HG02642 (cell line): Measurements from ENCODE around the gene PHRF1.

ENCODE experiments used
- ATAC-seq: cut with Tn5 transposase; IDR thresholded peaks from one replicate; pipeline ENCODE4 v1.9.1; 2021; ENCODE audit warnings: mild to moderate bottlenecking; ENCODE audit not compliant: unreplicated experiment, poor library complexity

PHRF1 gene

DNA sequence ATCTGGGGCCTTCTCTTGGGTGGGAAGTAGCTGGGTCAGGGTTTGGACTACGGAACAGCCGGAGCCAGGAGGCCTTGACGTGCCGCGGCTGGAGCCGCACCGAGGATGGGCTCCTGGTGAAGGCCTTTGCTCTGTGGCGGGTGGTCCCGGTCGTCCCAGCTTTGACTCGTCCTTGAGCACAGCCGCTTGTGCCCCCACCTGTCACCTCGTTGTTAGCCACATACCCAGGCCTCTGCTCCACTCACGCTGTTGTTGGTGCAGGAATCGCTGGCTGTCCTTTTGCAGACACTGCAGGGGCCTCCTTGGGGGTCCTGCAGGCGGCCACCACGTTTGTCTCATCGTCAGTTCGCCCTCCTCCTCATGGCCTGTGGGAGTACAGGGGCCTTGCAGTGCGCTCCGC, 17.1 kb downstream of the PHRF1 start:
- no peak for ATAC-seq

DNA sequence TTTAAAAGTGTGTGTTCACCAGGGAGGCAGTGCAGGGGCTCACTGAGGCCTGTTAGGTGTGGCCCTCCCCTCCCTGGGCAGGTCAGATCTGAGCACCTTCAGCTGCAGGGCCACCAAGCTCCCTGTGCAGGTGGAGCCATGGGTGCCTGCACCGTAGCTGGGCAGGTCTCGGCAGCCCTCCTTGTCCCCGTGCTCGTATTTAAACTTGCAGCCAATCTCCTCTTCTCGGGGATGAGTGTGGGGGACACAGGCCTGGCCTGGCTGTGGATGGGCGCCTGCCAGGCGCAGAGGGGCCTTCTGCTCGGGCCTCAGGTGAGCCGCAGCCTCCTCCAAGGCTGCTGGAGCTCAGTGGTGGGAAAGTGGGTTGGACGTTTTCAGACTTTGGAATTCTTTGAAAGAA, 19.1 kb downstream of the PHRF1 start:
- ATAC-seq, result no peak

DNA sequence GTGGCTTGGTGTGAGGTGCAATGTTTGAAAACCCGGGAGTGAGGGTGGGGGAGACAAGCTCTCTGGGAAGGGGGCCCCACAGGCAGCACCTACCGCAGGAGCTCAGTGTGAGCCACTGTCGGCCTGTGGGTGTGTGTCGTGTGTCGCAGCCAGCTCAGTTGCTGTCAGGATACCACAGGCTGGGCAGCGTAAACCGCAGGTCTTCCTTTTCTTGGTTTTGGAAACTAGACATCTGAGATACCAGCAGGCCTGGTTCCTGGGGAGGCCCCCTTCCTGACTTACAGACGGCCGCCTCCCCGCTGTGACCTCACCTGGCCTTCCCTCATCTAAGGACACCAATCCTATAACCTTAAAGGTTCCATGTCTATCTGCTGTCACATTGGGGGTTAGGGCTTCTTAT, 20.1 kb downstream of the PHRF1 start:
- ATAC-seq, result no peak

DNA sequence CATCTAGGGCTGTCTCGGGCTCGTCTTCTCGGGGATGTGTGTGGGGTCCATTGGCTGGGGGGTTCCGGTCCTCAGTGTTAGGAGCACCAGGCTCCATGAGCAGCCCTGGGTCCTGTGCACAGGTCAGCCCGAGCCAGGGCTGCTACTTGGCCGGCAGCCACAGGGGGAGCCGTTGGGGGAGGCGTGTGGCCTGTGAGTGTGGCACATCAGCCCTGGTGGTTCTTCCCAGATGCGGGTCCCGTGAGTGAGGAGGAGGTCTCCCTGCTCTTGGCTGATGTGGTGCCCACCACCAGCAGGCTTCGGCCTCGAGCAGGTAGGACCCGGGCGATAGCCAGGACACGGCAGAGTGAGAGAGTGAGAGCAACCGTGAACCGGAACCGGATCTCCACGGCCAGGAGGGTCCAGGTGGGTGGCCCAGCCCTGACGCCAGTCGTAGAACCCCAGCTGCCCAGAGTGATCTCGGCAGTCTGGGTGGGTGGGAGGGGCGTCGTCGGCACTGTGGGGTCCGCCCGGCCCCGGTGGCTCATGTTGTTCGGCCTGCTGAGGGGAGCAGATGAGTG, 21.0 kb downstream of the PHRF1 start:
- no peak for ATAC-seq

DNA sequence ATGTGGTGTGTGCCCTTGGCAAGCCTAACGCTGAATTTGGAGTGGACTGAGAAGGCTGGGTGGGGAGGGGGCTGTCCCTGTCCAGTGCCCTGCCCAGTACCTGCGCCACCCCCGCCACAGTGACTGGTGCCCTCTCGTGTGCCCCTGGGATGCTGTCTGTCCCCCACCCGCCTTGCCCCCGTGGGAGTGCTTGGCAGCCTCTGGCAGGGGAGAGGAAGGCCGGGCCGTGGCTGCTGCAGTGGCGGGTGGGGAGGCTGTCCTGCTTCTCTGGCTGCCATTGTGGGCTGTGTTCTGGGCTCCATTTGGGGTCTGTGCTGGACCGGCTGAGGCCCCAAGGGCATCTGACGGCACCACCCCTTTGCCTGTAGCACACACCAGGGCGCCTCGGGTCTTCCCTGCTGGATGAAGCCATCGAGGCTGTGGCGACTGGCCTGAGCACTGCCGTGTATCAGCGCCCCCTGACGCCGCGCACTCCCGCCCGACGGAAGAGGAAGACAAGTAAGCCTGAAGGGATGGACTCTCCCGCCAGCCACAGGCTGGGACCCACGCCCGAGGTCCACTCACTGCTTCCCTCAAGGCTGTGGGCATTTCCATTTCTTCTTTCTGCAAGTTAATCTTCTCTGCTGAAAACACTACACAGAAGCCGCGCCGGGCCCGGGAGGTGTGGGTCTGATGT, 21.9 kb downstream of the PHRF1 start:
- ATAC-seq, result no peak

DNA sequence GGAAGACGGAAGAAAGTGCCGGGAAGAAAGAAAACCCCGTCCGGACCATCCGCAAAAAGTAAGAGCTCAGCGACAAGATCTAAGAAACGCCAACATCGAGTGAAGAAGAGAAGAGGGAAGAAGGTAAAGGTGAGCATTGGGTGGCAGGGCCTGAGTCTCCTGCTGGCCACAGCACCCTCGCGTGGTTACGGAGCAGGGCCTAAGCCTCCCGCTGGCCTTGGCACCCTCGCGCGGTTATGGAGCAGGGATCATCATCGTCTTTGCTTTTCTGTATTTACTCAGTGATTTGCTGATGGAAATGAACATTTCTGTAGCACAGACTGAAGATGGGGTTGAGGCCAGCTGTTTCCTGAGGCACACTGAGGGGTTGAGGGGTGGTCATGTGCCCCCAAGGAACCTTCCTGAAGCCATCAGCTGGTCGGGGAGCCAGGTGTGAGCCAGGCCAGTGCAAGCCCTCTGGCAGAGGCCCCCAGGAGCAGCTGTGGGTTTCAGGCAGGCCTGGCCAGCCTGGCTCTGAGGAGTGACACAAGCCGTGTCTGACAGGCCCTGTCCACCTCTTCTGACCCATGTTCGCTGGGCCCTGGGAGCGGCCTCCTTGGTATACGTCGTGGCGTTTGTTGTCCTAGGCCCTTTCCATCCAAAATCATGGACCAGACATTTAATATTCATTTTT, 25.4 kb downstream of the PHRF1 start:
- no peak for ATAC-seq

DNA sequence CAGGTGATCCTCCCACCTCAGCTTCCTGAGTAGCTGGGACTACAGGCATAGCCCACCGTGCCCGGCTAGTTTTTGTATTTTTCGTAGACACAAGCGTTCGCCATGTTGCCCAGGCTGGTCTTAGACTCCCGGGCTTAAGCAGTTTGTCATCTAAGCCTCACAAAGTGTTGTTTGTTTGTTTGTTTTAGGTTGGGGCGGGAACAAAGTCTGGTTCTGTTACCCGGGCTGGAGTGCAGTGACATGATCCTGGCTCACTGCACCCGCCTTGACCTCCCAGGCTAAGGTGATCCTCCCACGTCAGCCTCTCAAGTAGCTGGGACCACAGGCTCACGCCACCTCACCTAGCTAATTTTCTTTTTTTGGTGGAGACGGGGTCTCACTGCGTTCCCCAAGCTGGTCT, 26.9 kb downstream of the PHRF1 start:
- ATAC-seq, result no peak

DNA sequence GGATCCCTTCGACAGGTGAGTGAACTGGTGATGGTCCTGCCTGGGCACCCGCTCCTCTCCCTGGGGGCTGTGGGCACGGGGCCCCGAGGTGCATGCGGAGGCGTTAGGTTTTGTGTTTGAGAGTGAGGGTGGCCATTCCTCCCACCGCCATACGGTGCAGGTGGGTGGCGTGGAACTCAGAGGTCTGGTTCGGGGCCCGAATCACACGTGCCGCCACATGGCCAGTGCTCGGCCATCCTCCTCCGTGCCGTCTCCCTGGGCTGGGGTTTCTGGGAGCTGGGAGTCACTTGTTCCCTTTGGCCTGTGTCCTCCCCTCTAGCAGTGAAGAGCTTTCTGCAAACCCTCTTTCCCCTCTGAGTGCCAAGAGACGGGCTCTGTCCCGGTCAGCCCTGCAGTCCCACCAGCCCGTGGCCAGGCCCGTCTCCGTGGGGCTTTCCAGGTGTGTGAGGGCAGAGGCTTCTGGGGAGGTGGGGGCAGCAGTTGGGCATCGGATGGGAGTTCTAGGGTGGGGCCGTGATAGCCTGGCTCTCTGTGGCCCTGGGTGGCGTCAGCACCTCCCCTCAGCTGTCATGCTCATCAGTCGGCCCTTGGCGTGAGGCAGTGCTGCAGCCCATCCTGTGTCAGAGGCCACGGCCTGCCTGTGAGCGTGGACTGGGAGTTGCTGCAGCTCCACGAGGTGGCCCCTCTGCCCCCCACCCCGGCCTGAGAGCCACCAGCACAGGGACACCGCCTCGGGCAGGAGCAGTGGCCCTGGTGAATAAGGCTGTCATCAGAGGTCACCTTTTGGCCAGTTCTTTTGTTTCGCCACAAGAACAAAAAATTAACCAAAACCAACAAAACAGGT, 29.2 kb downstream of the PHRF1 start:
- ATAC-seq, result no peak

DNA sequence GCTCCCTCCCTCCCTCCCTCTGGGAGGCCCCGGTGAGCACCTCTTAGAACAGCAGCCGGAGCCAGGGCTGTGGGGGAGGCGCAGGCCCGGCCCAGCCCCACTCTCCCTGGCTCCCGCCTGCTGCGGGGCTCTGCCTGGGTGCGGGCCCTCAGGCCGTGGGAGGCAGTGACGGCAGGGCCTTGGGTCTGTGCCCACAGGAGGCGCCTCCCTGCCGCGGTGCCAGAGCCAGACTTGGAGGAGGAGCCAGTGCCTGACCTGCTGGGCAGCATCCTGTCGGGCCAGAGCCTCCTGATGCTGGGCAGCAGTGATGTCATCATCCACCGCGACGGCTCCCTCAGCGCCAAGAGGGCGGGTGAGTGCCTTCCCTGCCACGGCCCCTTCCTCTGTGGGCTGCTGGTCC, 30.0 kb downstream of the PHRF1 start:
- ATAC-seq, result no peak

DNA sequence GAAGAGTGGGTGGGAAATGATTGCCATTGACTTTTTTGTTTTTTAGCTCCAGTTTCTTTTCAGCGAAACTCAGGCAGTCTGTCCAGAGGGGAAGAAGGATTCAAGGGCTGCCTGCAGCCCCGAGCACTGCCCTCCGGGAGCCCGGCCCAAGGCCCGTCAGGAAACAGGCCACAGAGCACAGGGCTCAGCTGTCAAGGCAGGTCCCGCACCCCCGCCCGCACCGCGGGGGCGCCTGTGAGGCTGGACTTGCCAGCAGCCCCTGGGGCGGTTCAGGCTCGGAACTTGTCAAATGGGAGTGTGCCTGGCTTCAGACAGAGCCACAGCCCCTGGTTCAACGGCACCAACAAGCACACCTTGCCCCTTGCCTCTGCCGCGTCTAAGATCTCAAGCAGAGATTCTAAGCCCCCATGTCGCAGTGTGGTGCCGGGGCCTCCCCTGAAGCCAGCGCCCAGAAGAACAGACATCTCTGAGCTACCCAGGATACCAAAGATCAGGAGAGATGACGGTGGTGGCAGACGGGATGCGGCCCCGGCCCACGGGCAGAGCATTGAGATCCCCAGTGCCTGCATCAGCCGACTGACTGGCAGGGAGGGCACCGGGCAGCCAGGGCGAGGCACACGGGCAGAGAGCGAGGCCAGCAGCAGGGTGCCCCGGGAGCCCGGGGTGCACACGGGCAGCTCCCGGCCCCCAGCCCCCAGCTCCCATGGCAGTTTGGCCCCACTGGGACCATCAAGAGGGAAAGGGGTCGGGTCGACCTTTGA, 30.9 kb downstream of the PHRF1 start:
- ATAC-seq, result no peak

DNA sequence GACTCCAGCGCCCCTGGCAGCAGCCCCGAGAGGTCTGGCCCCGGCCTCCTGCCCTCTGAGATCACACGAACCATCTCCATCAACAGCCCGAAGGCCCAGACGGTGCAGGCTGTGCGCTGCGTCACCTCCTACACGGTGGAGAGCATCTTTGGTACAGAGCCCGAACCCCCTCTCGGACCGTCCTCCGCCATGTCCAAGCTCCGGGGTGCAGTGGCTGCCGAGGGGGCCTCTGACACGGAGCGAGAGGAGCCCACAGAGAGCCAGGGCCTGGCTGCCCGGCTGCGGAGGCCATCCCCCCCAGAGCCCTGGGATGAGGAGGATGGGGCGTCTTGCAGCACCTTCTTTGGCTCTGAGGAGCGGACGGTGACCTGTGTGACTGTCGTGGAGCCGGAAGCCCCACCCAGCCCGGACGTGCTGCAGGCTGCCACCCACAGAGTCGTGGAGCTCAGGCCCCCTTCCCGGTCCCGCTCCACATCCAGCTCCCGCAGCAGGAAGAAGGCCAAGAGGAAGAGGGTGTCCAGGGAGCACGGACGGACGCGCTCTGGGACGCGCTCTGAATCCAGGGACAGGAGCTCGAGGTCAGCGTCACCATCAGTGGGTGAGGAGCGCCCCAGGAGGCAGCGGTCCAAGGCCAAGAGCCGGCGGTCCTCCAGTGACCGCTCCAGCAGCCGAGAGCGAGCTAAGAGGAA, 31.8 kb downstream of the PHRF1 start:
- ATAC-seq, result no peak

DNA sequence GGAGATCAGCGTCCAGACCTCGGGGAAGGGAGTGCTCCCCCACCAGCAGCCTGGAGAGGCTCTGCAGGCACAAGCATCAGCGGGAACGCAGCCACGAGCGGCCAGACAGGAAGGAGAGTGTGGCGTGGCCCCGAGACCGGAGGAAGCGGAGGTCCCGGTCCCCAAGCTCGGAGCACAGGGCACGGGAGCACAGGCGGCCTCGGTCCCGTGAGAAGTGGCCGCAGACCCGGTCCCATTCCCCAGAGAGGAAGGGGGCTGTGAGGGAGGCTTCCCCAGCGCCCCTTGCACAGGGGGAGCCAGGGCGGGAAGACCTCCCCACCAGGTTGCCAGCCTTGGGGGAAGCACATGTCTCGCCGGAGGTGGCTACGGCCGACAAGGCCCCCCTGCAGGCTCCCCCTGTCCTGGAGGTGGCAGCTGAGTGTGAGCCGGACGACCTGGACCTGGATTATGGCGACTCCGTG, 32.6 kb downstream of the PHRF1 start:
- no peak for ATAC-seq

DNA sequence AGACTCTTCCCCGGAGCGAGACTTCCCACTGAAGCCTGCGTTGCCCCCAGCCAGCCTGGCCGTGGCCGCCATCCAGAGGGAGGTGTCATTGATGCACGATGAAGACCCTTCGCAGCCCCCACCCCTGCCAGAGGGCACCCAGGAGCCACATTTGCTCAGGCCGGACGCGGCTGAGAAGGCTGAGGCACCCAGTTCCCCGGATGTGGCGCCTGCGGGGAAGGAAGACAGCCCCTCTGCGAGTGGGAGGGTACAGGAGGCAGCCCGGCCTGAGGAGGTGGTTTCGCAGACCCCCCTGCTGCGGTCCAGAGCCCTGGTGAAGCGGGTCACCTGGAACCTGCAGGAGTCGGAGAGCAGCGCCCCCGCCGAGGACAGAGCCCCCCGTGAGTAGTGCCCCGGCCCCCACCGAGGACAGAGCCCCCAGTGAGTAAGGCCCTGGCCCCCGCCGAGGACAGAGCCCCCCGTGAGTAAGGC, 33.1 kb downstream of the PHRF1 start:
- no peak for ATAC-seq

DNA sequence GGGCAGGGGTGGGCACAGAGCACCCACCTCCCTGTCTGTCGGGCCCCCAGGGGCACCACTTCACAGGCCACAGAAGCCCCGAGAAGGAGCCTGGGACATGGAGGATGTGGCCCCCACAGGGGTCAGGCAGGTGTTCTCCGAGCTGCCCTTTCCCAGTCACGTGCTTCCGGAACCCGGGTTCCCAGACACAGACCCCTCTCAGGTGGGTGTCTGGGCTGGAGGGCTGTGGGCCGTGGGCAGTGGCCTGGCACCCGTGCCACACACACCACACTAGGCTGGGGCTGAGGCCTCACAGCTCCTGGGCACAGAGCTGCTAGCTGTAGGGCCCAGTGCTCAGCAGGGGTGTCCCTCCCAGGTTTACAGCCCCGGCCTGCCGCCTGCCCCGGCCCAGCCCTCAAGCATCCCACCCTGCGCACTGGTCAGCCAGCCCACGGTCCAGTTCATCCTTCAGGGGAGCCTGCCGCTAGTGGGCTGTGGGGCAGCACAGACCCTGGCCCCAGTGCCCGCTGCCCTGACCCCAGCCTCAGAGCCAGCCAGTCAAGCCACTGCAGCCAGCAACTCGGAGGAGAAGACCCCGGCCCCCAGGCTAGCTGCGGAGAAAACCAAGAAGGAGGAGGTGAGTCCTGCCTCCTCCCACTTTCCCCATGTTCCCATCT, 34.0 kb downstream of the PHRF1 start:
- no peak for ATAC-seq

DNA sequence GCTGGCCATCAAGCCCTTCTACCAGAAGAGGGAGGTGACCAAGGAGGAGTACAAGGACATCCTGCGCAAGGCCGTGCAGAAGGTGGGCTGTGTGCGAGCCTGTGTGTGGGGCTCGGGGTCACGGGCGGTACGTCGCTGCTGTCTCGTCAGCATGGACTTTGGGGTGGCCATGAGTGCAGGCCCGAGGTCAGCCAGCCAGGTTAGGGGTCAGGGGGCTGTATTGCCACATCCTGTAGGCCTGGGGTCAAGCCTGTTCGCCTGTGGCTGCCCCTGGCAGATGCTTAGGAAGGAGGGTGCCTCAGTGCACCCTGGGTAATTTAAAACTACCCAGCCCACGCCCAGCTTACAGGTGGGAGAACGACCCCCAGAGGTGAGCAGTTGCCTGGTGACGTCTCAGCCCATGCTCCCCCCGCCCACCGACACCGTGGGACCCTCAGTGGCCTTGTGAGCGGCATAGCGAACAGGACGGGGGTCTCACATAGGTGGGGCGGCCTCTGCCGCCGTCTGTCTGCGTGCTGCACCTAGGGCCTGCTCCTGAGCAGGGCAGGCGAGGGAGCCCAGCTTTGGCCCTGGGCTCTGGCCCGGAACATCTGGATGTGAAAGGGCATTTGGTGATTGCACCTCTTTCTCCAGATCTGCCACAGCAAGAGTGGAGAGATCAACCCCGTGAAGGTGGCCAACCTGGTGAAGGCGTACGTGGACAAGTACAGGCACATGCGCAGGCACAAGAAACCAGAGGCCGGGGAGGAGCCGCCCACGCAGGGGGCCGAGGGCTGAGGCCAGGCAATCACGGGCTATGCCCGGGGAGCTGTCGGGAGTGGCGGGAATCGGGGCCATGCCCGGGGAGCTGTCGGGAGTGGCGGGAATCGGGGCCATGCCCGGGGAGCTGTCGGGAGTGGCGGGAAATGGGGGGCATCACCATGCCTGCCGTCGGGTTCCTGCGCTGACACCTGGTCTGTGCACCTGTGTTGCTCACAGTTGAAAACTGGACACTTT, 35.0 kb downstream of the PHRF1 start:
- ATAC-seq, result no peak

DNA sequence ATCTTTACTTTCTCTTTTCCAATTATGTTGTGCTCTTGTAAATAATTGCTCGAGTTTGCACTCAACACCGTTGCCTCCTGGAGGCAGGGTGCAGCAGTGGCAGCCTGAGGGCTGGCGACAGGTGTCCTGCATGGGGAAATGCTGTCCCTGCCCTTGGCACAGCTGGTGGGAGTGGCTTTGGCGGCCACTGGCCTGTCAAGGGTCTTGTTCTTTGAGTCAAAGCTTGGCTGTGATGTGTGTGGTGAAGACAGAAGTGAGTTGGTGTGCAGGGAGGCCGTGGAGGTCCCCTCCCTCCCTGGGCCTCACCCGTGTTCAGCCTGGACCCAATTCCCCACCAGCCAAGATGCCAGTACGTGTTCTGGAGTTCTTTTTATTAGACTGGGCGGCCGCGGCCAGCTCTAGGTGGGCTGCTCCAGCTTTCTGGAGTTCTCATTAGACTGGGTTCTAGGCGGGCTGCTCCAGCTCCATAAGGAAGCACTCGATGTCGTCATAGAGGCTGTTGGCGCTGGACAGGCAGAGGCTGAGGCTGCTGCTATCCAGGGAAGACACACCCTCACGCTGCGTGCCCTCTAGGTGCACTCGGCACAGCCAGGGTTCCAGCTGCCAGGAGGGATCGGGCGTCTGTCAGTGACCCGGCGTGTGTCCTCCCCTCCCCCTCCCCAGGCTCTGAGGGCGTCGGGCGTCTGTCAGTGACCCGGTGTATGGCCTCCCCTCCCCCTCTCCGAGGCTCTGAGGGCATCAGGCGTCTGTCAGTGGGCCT, 36.1 kb downstream of the PHRF1 start:
- no peak for ATAC-seq

DNA sequence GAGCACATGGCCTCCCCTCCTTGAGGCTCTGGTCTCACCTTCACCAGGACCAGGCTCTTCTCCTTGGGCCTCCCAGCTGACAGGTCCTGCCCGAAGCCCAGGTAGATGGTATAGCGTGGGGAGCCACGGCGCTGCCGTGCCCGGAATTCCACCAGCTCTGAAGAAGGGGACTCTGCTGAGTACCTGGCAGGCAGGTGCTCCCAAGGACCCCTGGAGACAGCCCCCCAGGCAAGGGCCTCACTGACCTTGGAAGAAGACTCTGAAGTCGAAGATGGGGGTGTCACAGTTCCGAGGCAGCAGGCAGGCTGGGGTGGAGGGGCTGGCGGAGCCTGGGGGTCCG, 36.7 kb downstream of the PHRF1 start:
- no peak for ATAC-seq
